Measurements from ENCODE around the gene RSU1. TPM values are rescaled to one million over a fixed set of nuclear protein-coding genes. Genes with fewer than 3 reads are reported as not detected.

The RSU1 gene
- total RNA-seq, 1 donor: 155 TPM

GRCh38 chr10:16816171-16816570 lies 1.1 kb downstream of the RSU1 start:
- peak overlapping the region; percentile 90 for H3K4me3 ChIP-seq (ENCODE audit: low read depth, low read length)
- peak; percentile 4 for DNase-seq (ENCODE audit: low read depth)
- no peak for TF ChIP-seq CTCF (IDR thresholded peaks at IDR 0.05; ENCODE audit: insufficient read depth, low read length)

GRCh38 chr10:16814012-16814411 lies 3.2 kb downstream of the RSU1 start:
- no peak for DNase-seq (ENCODE audit: low read depth)
- H3K4me3 ChIP-seq (ENCODE audit: low read depth, low read length): no peak overlapping the region

GRCh38 chr10:16812676-16813075 lies 4.5 kb downstream of the RSU1 start:
- DNase-seq (ENCODE audit: low read depth): no peak
- TF ChIP-seq CTCF (IDR thresholded peaks at IDR 0.05; ENCODE audit: insufficient read depth, low read length): no peak

More at GRCh38 chr10:16814012-16814411, 3.2 kb downstream of the RSU1 start:
- TF ChIP-seq CTCF (IDR thresholded peaks at IDR 0.05; ENCODE audit: insufficient read depth, low read length): no peak

GRCh38 chr10:16811765-16812164 lies 5.5 kb downstream of the RSU1 start:
- no peak for DNase-seq (ENCODE audit: low read depth)
- H3K4me3 ChIP-seq (ENCODE audit: low read depth, low read length): no peak overlapping the region
- TF ChIP-seq CTCF (IDR thresholded peaks at IDR 0.05; ENCODE audit: insufficient read depth, low read length): no peak

More at GRCh38 chr10:16812676-16813075, 4.5 kb downstream of the RSU1 start:
- H3K4me3 ChIP-seq (ENCODE audit: low read depth, low read length): no peak overlapping the region

- TF ChIP-seq CTCF (IDR thresholded peaks at IDR 0.05; ENCODE audit: insufficient read depth, low read length): no peak
- no peak for DNase-seq (ENCODE audit: low read depth)
- H3K4me3 ChIP-seq (ENCODE audit: low read depth, low read length): no peak overlapping the region
These were observed 5.9 kb downstream of the RSU1 start for GRCh38 chr10:16811292-16811691.

GRCh38 chr10:16809074-16809718 lies 8.0 kb downstream of the RSU1 start:
- H3K4me3 ChIP-seq (ENCODE audit: low read depth, low read length): no peak overlapping the region
- peak; percentile 53 for TF ChIP-seq CTCF (IDR thresholded peaks at IDR 0.05; ENCODE audit: insufficient read depth, low read length)

GRCh38 chr10:16804123-16804522 lies 13.1 kb downstream of the RSU1 start:
- TF ChIP-seq CTCF (IDR thresholded peaks at IDR 0.05; ENCODE audit: insufficient read depth, low read length): no peak
- H3K4me3 ChIP-seq (ENCODE audit: low read depth, low read length): no peak overlapping the region
- no peak for DNase-seq (ENCODE audit: low read depth)

More at GRCh38 chr10:16809074-16809718, 8.0 kb downstream of the RSU1 start:
- DNase-seq (ENCODE audit: low read depth): peak; percentile 41

Data from fibroblast of the aortic adventitia (primary cell).